ENCODE measurements around the gene TARS3.
A peak's percentile ranks its signal among the peaks of the same experiment; 100 is the strongest.
"Not testable (repeated sequence)": the region's sequence is repeated elsewhere in the genome, so short reads cannot be mapped to it uniquely, and the experiment has no call there.

TARS3 gene

GRCh38 chr15:101657968-101658784 is 66.1 kb downstream of the TARS3 start:
- WGBS (ENCODE audit: insufficient coverage): 100% methylated on average over 3 of the region's 9 CpGs
- Histone ChIP-seq H3K4me3 (ENCODE audit: control insufficient read depth in 1 of 7, extremely low read depth in 1 of 7, insufficient read depth in 4 of 7, low read depth in 2 of 7, low read length in 6 of 7) (peak overlapping the region in 3 of 7 experiments; percentile 20 to 59 (median 23)), H3K4me1 (ENCODE audit: control extremely low read depth in 1 of 4, control insufficient read depth in 4 of 4, insufficient read depth in 4 of 4, low read length in 3 of 4) (peaks cover 0 to 19% (median 9%) of the 10 kb centered on the region in 4 experiments), H3K9me3 (ENCODE audit: control extremely low read depth in 1 of 5, control insufficient read depth in 4 of 5, insufficient read depth in 2 of 5, low read depth in 1 of 5, low read length in 4 of 5) (no peaks in the 10 kb centered on the region), H3K36me3 (ENCODE audit: control insufficient read depth in 4 of 4, insufficient read depth in 4 of 4, low read length in 3 of 4) (peaks cover 0 to 5% (median 1%) of the 10 kb centered on the region in 4 experiments), H3K27me3 (replicated peaks in 2 of 5; ENCODE audit: control insufficient read depth in 4 of 5, insufficient read depth in 5 of 5, low read length in 4 of 5) (no peaks in the 10 kb centered on the region), H3K27ac (ENCODE audit: insufficient read depth in 1 of 2, low read depth in 1 of 2, low read length in 2 of 2, poor library complexity in 1 of 2, severe bottlenecking in 2 of 2) (no peak overlapping the region)
- DNase-seq: peak; percentile 43 to 66 (median 60)
- POLR2A ChIA-PET: no interaction called here
- CTCF ChIA-PET: interaction anchor here (0.6 to 1.4 kb wide), 4 partner anchors 11 to 79 kb away, joined by 3 to 4 read pairs (median 3); no protein-coding TSS in a partner anchor

- ChIA-PET POLR2A (no interaction called here), CTCF (interaction anchor here (1.0 to 1.4 kb wide), 2 partner anchors 15 to 18 kb away, joined by 4 read pairs; no protein-coding TSS in a partner anchor)
- WGBS (ENCODE audit: insufficient coverage): 97% methylated on average over 9 of the region's 10 CpGs
Observed at GRCh38 chr15:101657171-101657570, 67.1 kb downstream of the TARS3 start.

GRCh38 chr15:101654624-101655337 is 69.5 kb downstream of the TARS3 start:
- H3K27me3 ChIP-seq (replicated peaks in 2 of 5; ENCODE audit: control insufficient read depth in 4 of 5, insufficient read depth in 5 of 5, low read length in 4 of 5); POLR2A ChIA-PET; H3K27ac ChIP-seq (ENCODE audit: insufficient read depth in 1 of 2, low read depth in 1 of 2, low read length in 2 of 2, poor library complexity in 1 of 2, severe bottlenecking in 2 of 2); H3K9me3 ChIP-seq (ENCODE audit: control extremely low read depth in 1 of 5, control insufficient read depth in 4 of 5, insufficient read depth in 2 of 5, low read depth in 1 of 5, low read length in 4 of 5); H3K36me3 ChIP-seq (ENCODE audit: control insufficient read depth in 4 of 4, insufficient read depth in 4 of 4, low read length in 3 of 4); H3K4me3 ChIP-seq (ENCODE audit: control insufficient read depth in 1 of 7, extremely low read depth in 1 of 7, insufficient read depth in 4 of 7, low read depth in 2 of 7, low read length in 6 of 7): not testable (repeated sequence)
- 100% methylated on average over 1 of the region's 10 CpGs for WGBS (ENCODE audit: insufficient coverage)
- DNase-seq: peak; percentile 54 to 71 (median 66)
- peaks cover 12 to 44% (median 26%) of the 10 kb centered on the region in 4 experiments for H3K4me1 ChIP-seq (ENCODE audit: control extremely low read depth in 1 of 4, control insufficient read depth in 4 of 4, insufficient read depth in 4 of 4, low read length in 3 of 4)
- CTCF ChIA-PET: interaction anchor here (0.6 to 3.2 kb wide), 17 partner anchors 9 to 412 kb away, joined by 3 to 23 read pairs (median 3); partner anchors contain the start of gene SNRPA1

More at GRCh38 chr15:101657171-101657570, 67.1 kb downstream of the TARS3 start:
- Histone ChIP-seq H3K27me3 (replicated peaks in 2 of 5; ENCODE audit: control insufficient read depth in 4 of 5, insufficient read depth in 5 of 5, low read length in 4 of 5) (no peaks in the 10 kb centered on the region), H3K4me1 (ENCODE audit: control extremely low read depth in 1 of 4, control insufficient read depth in 4 of 4, insufficient read depth in 4 of 4, low read length in 3 of 4) (peaks cover 0 to 24% (median 14%) of the 10 kb centered on the region in 4 experiments), H3K9me3 (ENCODE audit: control extremely low read depth in 1 of 5, control insufficient read depth in 4 of 5, insufficient read depth in 2 of 5, low read depth in 1 of 5, low read length in 4 of 5) (no peaks in the 10 kb centered on the region), H3K4me3 (ENCODE audit: control insufficient read depth in 1 of 7, extremely low read depth in 1 of 7, insufficient read depth in 4 of 7, low read depth in 2 of 7, low read length in 6 of 7) (no peak overlapping the region), H3K36me3 (ENCODE audit: control insufficient read depth in 4 of 4, insufficient read depth in 4 of 4, low read length in 3 of 4) (peaks cover 0 to 4% (median 1%) of the 10 kb centered on the region in 4 experiments), H3K27ac (ENCODE audit: insufficient read depth in 1 of 2, low read depth in 1 of 2, low read length in 2 of 2, poor library complexity in 1 of 2, severe bottlenecking in 2 of 2) (no peak overlapping the region)
- DNase-seq: no peak

GRCh38 chr15:101654171-101654570 is 70.1 kb downstream of the TARS3 start:
- no peaks in the 10 kb centered on the region for H3K27me3 ChIP-seq (replicated peaks in 2 of 5; ENCODE audit: control insufficient read depth in 4 of 5, insufficient read depth in 5 of 5, low read length in 4 of 5)
- H3K4me1 ChIP-seq (ENCODE audit: control extremely low read depth in 1 of 4, control insufficient read depth in 4 of 4, insufficient read depth in 4 of 4, low read length in 3 of 4): peaks cover 12 to 43% (median 25%) of the 10 kb centered on the region in 4 experiments
- WGBS (ENCODE audit: insufficient coverage): 92% methylated on average over 6 of the region's 8 CpGs
- H3K4me3 ChIP-seq (ENCODE audit: control insufficient read depth in 1 of 7, extremely low read depth in 1 of 7, insufficient read depth in 4 of 7, low read depth in 2 of 7, low read length in 6 of 7): no peak overlapping the region
- peaks cover 0 to 8% (median 5%) of the 10 kb centered on the region in 4 experiments for H3K36me3 ChIP-seq (ENCODE audit: control insufficient read depth in 4 of 4, insufficient read depth in 4 of 4, low read length in 3 of 4)
- ChIA-PET CTCF (interaction anchor here (1.2 to 3.2 kb wide), 13 partner anchors 12 to 412 kb away, joined by 3 to 23 read pairs (median 4); partner anchors contain the start of gene SNRPA1), POLR2A (no interaction called here)
- H3K9me3 ChIP-seq (ENCODE audit: control extremely low read depth in 1 of 5, control insufficient read depth in 4 of 5, insufficient read depth in 2 of 5, low read depth in 1 of 5, low read length in 4 of 5): no peaks in the 10 kb centered on the region
- DNase-seq: no peak
- H3K27ac ChIP-seq (ENCODE audit: insufficient read depth in 1 of 2, low read depth in 1 of 2, low read length in 2 of 2, poor library complexity in 1 of 2, severe bottlenecking in 2 of 2): no peak overlapping the region

- CTCF ChIA-PET: interaction anchor here (1.1 to 3.2 kb wide), 6 partner anchors 11 to 368 kb away, joined by 4 to 23 read pairs (median 6); no protein-coding TSS in a partner anchor
- 40% methylated on average over 38 of the region's 42 CpGs for WGBS (ENCODE audit: insufficient coverage)
Observed at GRCh38 chr15:101652786-101653430, 71.4 kb downstream of the TARS3 start.

GRCh38 chr15:101652098-101652785 is 72.0 kb downstream of the TARS3 start, which contains the start of gene TM2D3:
TSS of gene TM2D3 (minus strand) at chr15:101652381. CDS start at chr15:101652361, 20 bp downstream.
- H3K36me3 ChIP-seq (ENCODE audit: control insufficient read depth in 4 of 4, insufficient read depth in 4 of 4, low read length in 3 of 4): peaks cover 0 to 19% (median 11%) of the 10 kb centered on the region in 4 experiments
- peak within 1 kb of the TSS; percentile 78 to 93 (median 89) for H3K4me3 ChIP-seq (ENCODE audit: control insufficient read depth in 1 of 7, extremely low read depth in 1 of 7, insufficient read depth in 4 of 7, low read depth in 2 of 7, low read length in 6 of 7)
- peak; percentile 95 to 97 (median 97) for DNase-seq
- H3K27ac ChIP-seq (ENCODE audit: insufficient read depth in 1 of 2, low read depth in 1 of 2, low read length in 2 of 2, poor library complexity in 1 of 2, severe bottlenecking in 2 of 2): peak within 1 kb of the TSS; percentile 90 to 97
- no peaks in the 10 kb centered on the region for H3K27me3 ChIP-seq (replicated peaks in 2 of 5; ENCODE audit: control insufficient read depth in 4 of 5, insufficient read depth in 5 of 5, low read length in 4 of 5)
- under 1% methylated on average over 72 of the region's 75 CpGs for WGBS (ENCODE audit: insufficient coverage)
- no peaks in the 10 kb centered on the region for H3K9me3 ChIP-seq (ENCODE audit: control extremely low read depth in 1 of 5, control insufficient read depth in 4 of 5, insufficient read depth in 2 of 5, low read depth in 1 of 5, low read length in 4 of 5)
- ChIA-PET CTCF (interaction anchor here (0.7 to 3.2 kb wide), 6 partner anchors 10 to 363 kb away, joined by 3 to 23 read pairs (median 4); no protein-coding TSS in a partner anchor), POLR2A (interaction anchor here (1.0 kb wide), 1 partner anchor 10 kb away, joined by 3 read pairs; no protein-coding TSS in a partner anchor)
- H3K4me1 ChIP-seq (ENCODE audit: control extremely low read depth in 1 of 4, control insufficient read depth in 4 of 4, insufficient read depth in 4 of 4, low read length in 3 of 4): peaks cover 12 to 28% (median 18%) of the 10 kb centered on the region in 4 experiments

More at GRCh38 chr15:101652786-101653430, 71.4 kb downstream of the TARS3 start:
- Histone ChIP-seq H3K27me3 (replicated peaks in 2 of 5; ENCODE audit: control insufficient read depth in 4 of 5, insufficient read depth in 5 of 5, low read length in 4 of 5) (no peaks in the 10 kb centered on the region), H3K4me1 (ENCODE audit: control extremely low read depth in 1 of 4, control insufficient read depth in 4 of 4, insufficient read depth in 4 of 4, low read length in 3 of 4) (peaks cover 12 to 30% (median 19%) of the 10 kb centered on the region in 4 experiments), H3K9me3 (ENCODE audit: control extremely low read depth in 1 of 5, control insufficient read depth in 4 of 5, insufficient read depth in 2 of 5, low read depth in 1 of 5, low read length in 4 of 5) (no peaks in the 10 kb centered on the region), H3K36me3 (ENCODE audit: control insufficient read depth in 4 of 4, insufficient read depth in 4 of 4, low read length in 3 of 4) (peaks cover 0 to 17% (median 10%) of the 10 kb centered on the region in 4 experiments), H3K4me3 (ENCODE audit: control insufficient read depth in 1 of 7, extremely low read depth in 1 of 7, insufficient read depth in 4 of 7, low read depth in 2 of 7, low read length in 6 of 7) (peak overlapping the region; percentile 78 to 93 (median 89)), H3K27ac (ENCODE audit: insufficient read depth in 1 of 2, low read depth in 1 of 2, low read length in 2 of 2, poor library complexity in 1 of 2, severe bottlenecking in 2 of 2) (peak overlapping the region; percentile 90 to 97)
- no peak for DNase-seq
- POLR2A ChIA-PET: interaction anchor here (1.0 kb wide), 1 partner anchor 10 kb away, joined by 3 read pairs; no protein-coding TSS in a partner anchor
